ENCODE measurements around the gene NEDD8.

The NEDD8 gene

DNA sequence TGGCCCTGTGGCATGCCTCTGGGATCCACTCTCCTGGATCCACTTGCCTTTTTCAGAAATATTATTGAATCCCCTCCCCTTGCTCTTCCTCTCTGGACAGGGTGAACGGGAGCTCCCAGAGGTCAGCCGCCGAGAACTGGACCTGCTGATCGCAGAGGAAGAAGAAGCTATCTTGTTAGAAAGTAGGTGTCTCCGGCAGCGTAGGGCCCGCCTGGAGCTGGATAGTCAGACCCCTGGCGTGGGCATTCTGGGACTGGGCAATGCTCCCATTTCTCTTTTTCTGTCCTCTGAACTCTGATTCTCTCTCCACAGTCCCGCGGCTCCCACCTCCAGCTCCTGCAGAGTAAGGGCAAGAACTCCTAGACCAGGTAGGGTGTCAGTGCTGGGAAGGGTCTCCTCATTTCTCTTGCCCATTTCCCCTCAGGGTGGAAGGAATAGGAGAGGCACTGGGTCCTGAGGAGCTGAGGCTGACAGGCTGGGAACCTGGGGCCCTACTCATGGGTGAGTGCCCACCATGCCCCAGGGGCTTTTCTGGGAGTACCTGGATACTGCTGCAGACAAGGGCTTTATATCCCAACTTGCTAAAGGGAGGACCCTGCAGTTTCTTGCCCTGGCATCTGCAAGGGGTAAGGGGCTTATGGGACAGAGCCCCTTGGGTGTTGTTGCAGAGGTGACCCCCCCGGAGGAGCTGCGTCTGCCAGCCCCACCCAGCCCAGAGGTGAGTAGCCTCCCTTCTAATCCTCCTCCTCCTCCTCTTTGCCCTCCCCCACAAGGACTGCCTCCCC lies 54.9 kb downstream of the NEDD8 start:
- DNase-seq: no peak

DNA sequence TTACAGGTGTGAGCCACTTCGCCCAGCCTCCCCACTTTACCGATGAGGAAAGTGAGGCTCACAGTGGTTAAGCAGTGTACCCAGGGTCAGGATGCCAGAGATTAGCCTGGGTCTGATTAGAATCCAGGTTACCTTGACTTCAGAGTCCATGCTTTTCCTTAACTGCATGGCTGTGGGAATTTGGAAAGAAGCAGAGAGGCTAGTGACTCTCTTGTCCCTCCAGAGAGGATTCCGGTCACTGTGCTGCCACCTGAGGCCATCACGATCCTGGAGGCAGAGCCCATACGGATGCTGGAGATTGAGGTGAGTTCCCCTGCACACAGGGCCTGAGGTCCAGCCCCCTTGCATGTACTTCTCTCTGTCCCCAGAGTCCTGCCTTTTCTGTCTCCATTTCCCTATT lies 55.6 kb downstream of the NEDD8 start:
- no peak for DNase-seq

DNA sequence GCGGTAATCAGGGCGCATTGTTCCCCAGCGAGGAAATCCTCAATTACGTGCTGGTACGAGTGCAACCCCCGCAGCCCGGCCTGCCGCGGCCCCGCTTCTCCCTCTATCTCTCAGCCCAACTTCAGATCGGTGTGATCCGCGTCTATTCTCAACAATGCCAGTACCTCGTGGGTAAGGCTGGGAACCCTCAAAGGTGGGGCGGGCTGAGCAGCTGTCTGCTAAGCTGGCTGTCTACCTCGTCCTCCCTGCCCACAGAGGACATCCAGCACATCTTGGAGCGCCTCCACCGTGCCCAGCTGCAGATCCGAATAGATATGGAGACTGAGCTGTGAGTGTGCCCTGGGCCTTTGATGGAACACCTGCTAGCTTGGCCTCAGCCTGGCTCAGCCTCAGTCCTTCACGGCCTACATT lies 59.3 kb downstream of the NEDD8 start:
- DNase-seq: no peak

DNA sequence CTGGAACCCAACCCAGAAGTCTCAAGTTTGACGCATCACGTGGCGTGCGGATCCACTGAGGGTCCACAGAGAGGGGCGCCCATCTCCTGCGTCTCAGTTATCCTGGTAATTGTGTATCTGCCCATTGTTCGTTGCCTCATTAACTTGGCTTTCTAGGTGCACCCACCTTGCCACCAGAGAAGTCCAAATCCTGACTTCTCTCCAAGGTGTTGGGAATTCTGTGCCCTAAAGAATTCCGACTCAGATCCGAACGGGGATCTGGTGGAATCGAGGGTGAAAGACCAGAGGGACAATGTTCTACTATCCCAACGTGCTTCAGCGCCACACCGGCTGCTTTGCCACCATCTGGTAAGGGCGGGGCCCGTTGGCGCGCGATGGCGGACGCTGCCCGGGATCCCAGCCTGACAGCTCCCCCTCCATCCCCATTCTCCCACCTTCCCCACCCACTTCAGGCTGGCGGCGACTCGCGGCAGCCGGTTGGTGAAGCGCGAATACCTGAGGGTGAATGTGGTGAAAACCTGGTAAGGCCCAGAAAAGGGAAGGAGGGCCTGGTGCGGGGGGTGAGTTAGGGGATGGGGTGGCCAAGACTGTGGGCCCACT lies 59.8 kb downstream of the NEDD8 start:
- DNase-seq: no peak

DNA sequence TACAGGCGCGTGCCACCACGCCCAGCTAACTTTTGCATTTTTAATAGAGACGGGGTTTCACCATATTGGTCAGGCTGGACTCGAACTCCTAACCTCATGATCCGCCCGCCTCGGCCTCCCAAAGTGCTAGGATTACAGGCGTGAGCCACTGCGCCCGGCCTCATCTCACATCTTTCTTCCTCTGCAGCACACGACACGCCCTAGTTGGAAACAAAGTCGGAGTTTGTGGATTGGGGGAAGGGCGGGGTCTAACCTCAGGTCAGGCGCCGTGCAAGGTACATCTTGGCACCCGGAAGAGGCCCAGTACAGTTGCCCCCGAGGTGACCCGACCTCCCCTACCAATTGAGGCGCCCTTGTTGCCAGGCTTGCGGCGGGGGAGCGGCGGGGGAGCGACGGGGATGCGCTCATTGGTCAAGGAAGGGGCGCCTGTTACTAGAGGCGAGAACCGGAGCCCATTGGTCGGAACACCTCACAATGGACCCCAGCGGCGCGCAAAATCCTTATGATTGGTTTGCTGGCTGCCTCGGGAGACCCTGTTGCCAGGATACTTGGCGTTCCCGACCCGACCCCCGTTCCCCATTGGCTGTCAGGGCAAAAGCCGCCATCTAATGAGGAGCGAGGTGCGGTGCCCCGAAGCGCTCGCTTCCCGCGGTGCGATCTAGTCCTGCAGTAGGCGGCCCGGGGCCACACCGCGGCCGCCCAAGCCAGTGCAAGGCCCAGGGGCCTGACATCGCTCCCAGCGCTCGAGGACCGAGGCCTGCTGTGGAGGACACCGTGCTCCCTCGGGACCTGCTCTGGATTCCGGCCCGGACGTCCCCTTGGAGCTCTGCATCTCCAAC lies 60.5 kb downstream of the NEDD8 start, which contains the start of gene REC8:
Gene REC8, plus strand, starts transcription at position 659 of the 839 bp plus-strand sequence. CDS start 473 bp downstream, outside the sequence.
- no peak for DNase-seq

DNA sequence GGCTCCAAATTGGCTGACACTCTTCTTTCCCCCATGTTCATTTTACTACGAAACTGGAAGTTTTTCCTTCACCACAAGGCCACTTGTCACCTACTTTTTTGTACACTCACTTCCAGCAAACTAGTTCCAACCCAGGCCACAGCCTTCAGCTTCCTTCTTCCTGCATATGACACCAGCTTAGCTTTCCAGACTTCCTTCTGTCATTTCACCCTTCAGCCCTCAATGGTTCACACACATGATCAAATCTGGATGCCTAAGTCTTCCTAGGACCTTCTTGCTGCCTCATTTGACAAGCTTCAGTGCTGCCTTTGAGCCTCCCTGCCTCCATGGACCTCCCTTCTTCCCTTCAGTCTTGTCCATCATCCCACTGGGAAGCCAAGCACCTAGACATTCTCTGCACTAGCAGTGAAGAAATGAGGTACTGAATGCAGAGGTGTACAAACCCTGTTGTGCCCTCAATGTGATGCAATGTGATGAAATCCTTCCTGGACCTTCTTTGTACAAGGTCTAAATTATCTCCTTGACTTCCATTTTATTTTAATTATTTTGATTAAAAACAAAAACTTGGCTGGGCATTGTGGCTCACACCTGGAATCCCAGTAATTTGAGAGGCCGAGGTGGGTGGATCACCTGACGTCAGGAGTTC lies 64.6 kb downstream of the NEDD8 start:
- no peak for DNase-seq

Measured in NCI-H1436 treated with DMSO at 0.1 percent for 48 hours (cell line).